Measurements from ENCODE around the gene ADCY7.

The ADCY7 gene

DNA sequence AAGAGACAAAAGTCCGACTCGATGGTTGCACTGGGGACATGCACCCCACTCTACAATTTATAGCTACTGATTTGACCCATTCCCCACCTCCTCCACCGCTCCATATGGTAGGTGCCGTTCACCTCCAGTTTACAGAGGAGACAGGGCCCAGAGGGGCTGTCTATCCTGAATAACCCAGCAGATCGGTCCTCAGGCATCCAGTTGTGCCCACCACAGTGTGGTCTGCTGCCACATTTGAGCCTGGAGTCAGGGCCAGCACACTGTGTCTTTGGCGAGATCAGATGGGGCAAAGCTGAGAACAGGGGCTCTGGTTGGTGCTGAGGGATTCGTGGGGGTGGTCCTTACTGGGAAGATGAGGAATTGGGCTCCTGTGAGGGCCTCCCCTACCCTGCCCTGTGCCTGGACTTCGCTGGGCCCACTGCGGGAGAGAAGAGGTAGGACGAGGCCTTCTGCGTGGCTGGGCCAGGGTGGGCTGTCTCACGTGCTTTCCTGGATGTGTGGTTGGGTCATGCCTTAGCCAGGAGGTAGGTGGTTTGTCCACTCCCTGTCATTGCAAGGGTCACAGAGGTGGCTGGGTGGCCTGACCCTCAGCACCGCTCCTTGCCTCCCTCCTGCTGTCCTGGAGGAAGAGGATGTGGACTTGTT lies 2.8 kb downstream of the ADCY7 start:
- DNase-seq, result no peak

DNA sequence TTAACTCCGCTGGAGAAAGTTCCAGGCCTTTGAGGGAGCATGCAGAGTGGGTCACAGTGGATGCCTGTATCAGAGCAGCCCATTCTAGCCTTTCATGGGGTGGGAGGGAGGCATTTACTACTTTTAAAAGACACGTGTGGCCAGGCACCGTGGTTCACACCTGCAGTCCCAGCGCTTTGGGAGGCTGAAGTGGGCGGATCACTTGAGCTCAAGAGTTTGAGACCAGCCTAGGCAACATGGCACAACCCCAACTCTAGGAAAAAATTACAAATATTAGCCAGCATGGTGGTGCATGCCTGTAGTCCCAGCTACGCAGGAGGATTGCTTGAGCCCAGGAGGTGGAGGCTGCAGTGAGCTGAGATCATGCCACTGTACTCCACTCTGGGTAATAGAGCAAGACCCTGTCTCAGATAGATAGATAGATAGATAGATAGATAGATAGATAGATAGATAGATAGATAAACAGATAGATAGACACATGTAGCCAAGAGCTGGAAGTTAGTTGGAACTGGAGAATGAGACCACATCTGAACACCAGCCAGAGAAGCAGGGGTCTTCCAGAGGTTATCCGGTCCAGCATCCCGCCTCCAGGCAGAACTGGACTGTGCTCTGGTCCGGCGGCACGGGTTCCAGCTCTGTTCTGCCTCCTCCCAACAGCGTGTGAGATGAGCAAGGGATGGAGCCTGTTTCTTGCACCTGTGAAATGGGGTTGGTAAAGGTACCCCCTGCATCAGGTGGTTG lies 3.6 kb downstream of the ADCY7 start:
- DNase-seq, result no peak

DNA sequence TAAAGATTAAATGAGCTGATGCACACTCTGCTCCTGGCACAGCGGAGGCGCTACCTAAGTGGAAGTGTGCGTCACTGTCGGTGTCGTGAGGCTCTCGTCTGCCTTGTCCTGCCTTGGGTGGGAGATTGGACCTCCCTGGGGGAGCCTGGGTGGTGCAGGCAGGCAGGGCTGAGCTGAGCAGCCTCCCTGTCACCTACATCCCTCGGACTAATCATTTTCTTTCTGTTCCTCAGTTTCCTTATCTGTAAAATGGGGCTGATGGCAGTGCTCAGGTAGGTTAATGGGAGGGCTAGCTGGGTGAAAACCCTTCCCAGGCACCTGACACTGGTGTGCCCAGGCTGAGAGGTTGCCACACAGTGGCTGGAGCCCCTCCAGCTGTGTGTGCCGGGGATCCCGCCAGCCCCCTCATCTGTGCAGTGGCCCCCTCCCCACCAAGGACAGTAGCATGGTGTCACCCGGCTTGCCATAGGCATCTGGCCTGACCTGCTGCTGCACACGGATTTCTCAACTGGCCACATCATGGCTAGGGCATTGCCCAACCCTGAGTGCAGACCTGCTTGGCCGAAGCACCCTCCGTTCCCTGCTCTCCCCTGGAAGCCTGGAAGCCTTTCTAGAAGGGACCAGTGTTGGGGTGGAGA lies 4.3 kb downstream of the ADCY7 start:
- DNase-seq, result no peak

- DNase-seq, result no peak
Measured at GRCh38 chr16:50271148-50272041, 5.0 kb downstream of the ADCY7 start.

GRCh38 chr16:50272111-50272571 lies 5.8 kb downstream of the ADCY7 start:
- peak; percentile 58 for DNase-seq

DNA sequence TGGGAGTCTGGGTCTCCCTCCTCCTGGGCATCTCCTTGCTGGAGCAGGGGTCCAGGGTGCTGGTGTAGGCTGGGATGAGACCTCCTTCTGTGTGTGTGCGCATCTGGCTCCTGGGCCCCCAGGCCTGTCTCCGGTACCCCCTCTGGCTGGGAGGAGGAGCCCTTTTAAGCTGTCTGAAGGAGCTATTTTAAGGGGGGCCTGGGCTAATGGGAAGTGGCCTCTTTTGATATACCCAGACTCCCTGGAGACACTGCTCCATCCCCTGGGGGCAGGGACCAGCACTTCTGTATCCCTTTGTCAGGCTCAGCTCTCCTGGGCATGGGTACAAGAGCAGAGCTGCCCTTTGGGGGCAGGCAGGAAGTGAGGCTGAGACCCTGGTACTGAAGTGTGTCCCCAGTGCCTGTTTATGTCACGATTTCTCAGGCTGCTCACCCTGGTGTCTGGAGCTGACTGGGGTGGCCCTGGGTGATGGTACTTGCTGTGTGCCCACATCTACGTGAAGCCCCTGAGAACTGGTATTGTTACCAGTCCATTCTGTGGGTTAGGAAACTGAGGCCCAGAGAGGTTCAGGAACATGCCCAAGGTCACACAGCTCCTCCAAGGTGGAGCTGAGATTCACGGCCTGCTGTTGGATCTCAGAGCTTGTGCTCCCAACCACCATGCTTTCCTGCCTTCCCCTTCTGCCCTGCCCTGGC lies 6.5 kb downstream of the ADCY7 start:
- DNase-seq, result no peak

GRCh38 chr16:50273382-50273690 lies 7.0 kb downstream of the ADCY7 start:
- DNase-seq, result no peak

DNA sequence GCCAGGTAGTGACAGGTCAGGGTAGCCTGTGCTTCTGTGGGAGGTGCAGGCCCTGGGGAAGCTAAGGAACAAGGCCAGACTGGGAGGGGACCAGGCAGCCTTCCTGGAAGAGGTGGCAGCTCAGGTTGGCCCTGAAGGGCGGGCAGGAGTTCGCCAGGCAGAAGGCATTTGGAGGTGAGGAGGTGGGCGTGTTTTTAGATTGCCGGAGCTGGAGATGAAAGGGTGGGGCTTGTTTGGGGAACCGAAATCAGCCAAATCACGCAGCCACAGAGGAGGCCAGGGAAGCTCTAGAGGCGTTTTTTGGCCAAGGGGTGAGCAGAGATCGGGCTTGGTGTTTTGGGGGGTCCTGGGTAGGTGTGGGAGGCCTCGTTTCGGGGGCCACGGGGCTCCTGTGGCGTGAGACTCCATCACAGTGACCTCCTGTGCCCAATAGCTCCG lies 7.6 kb downstream of the ADCY7 start:
- DNase-seq, result peak; percentile 77

GRCh38 chr16:50274326-50275097 lies 8.2 kb downstream of the ADCY7 start:
- DNase-seq, result peak; percentile 54

DNA sequence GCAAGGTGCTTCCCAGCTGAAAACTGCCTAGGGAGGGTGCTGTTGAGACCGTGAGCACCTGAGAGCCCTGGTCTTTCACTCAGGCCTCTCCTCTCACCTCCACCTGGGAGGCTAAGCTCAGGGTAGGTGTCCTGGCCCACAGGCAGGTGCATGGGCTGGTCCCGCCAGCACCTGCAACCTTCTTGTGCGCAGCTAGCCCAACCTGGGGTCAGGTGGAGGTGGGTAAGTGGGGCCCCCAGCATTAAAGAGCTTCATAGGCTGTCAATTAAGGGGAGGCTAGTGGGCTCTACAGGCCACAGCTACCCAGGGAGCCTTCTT lies 8.7 kb downstream of the ADCY7 start:
- DNase-seq, result no peak

GRCh38 chr16:50275428-50276325 lies 9.3 kb downstream of the ADCY7 start:
- no peak for DNase-seq

- no peak for DNase-seq
Measured at GRCh38 chr16:50276326-50276640, 9.9 kb downstream of the ADCY7 start.

GRCh38 chr16:50276801-50277555 lies 10.6 kb downstream of the ADCY7 start:
- peak; percentile 88 for DNase-seq

- DNase-seq, result no peak
Measured at GRCh38 chr16:50278251-50278650, 11.9 kb downstream of the ADCY7 start.

DNA sequence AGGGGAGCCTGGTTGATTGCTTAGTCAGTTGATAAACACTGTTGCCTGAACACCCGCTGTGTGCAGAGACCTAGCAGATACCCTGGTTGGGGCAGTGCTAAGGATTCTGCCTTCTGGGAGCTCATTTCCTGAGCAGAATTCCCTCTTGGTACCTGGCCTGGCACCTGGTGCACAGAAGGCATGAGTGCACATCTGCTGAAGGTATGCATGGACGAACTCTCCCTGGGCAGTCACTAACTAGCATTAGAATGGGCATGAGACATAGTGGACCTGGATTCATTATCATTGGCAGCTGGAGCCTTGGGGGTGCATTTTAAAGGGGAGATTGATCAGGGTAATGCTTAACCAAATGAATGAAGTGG lies 13.1 kb downstream of the ADCY7 start:
- DNase-seq, result no peak

DNA sequence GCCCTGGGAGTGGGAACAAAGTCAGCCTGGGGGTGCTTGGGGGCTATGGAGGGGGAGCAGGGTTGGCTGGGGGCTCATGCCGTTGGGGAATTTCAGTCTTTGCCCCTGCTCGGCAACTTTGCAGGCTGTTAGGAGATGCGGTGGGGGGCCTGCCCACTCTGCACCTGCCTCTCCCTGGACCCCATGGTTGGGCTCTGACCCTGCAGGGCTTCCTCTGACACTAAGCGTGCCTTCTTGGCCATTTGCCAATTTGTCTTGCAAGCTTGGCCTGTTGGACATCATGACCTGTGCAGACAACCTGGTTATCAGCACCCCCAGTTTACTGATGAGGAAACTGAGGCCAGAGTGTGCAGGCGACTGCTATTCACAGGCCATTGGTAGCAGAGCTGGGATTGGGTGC lies 14.6 kb downstream of the ADCY7 start:
- no peak for DNase-seq

DNA sequence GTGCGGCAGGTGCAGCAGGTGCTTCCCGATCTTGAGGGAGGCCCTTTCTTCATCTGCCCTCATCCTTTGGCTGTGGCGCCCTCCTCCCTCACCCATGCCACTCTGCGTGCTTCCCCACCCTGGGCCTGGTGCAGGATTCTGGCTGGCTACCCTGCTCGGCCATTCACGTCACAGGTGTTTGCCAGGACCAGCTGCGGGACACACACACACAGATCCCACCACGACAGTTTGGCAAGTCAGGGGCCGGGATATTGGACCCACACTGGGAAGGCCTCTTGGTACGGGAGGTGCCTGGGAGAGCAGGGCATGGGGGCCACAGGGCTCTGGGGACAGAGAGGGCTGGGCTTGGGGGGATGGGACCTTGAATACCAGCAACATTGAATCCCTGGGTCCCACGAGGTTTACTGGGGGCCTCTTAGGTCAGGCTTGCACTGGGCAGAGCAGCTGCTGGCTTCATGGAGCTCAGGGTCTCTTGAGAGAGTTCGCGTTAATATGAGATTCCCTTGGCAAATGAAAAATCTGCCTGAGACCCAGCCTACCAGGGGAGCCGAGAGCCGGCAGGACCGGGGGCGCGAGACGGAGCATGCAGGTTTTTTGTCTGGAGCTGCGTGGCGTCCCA lies 15.1 kb downstream of the ADCY7 start:
- no peak for DNase-seq

DNA sequence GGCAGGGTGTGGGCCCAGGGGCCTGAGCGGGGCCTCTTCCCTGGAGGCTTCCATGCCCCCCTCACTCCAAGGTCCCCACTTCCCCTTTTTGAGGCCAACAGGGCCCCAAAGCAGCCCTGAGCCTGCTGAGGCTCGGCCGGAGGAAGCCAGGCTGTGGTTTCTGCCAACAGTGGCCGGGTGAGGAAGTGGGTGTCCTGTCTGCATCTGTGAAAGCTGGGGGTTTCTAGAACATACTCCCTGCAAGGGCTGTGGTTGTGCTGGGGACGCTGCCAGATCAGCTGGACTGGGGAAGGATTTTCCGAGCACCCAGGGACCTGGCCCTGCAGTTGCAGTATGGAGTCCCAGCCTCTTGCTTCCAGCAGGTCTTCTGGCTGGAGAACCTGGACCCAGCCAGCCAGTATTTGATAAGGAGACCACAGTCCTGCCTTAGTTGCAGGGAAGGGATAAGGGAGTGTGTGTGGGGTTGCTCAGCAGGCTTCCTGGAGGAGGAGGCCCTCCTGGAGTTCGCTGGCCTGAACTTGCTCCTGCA lies 15.7 kb downstream of the ADCY7 start:
- DNase-seq, result peak; percentile 95

GRCh38 chr16:50282955-50283631 lies 16.7 kb downstream of the ADCY7 start:
- DNase-seq, result no peak
